GM21447 (cell line): ENCODE measurements around the gene LRRC34.

Experiments used
- ATAC-seq: cut with Tn5 transposase; IDR thresholded peaks from one replicate; pipeline ENCODE4 v1.9.1; 2021; ENCODE audit not compliant: unreplicated experiment

LRRC34 gene

GRCh38 chr3:169812332-169813235 is at the start of gene LRRC34, which contains the start of gene LRRIQ4:
LRRC34 (minus strand) TSS chr3:169812904; CDS start chr3:169812548, 356 bp downstream.
LRRIQ4 (plus strand) TSS chr3:169812870; CDS start chr3:169821922, 9,052 bp downstream.
- ATAC-seq, result peak; percentile 63

GRCh38 chr3:169861871-169862270 is 49.2 kb upstream of the LRRC34 start:
- no peak for ATAC-seq

GRCh38 chr3:169857811-169858210 is 45.1 kb upstream of the LRRC34 start:
- no peak for ATAC-seq

GRCh38 chr3:169855514-169855913 is 42.8 kb upstream of the LRRC34 start:
- ATAC-seq, result no peak

GRCh38 chr3:169850618-169851017 is 37.9 kb upstream of the LRRC34 start:
- ATAC-seq, result no peak

GRCh38 chr3:169848741-169849140 is 36.0 kb upstream of the LRRC34 start:
- no peak for ATAC-seq

GRCh38 chr3:169847896-169848295 is 35.2 kb upstream of the LRRC34 start:
- no peak for ATAC-seq

- ATAC-seq, result peak; percentile 96
These were observed 33.9 kb upstream of the LRRC34 start for GRCh38 chr3:169846458-169847193.

- ATAC-seq, result no peak
These were observed 30.3 kb upstream of the LRRC34 start for GRCh38 chr3:169842960-169843359.

- peak; percentile 69 for ATAC-seq
These were observed 28.5 kb upstream of the LRRC34 start for GRCh38 chr3:169841171-169841570.

- ATAC-seq, result no peak
These were observed 25.9 kb upstream of the LRRC34 start for GRCh38 chr3:169838511-169839030.

- no peak for ATAC-seq
These were observed 24.2 kb upstream of the LRRC34 start for GRCh38 chr3:169836942-169837275.

- ATAC-seq, result peak; percentile 87
These were observed 23.6 kb upstream of the LRRC34 start for GRCh38 chr3:169836078-169836941.

- ATAC-seq, result peak; percentile 6
These were observed 22.8 kb upstream of the LRRC34 start for GRCh38 chr3:169835533-169835932.

GRCh38 chr3:169827712-169828111 is 15.0 kb upstream of the LRRC34 start:
- ATAC-seq, result no peak

- no peak for ATAC-seq
These were observed 12.6 kb upstream of the LRRC34 start for GRCh38 chr3:169825316-169825715.

GRCh38 chr3:169822983-169823382 is 10.3 kb upstream of the LRRC34 start:
- ATAC-seq, result no peak

- no peak for ATAC-seq
These were observed 9.8 kb upstream of the LRRC34 start for GRCh38 chr3:169822540-169822939.

- no peak for ATAC-seq
These were observed 9.4 kb upstream of the LRRC34 start for GRCh38 chr3:169822091-169822490.

- ATAC-seq, result no peak
These were observed 5.6 kb upstream of the LRRC34 start for GRCh38 chr3:169818316-169818715.
